Progenitor cell of endocrine pancreas (in vitro differentiated cells): ENCODE results near the gene NOL12. TPM values are rescaled to one million over a fixed set of nuclear protein-coding genes. Genes with fewer than 3 reads are reported as not detected.
"Not testable (repeated sequence)": the region's sequence is repeated elsewhere in the genome, so short reads cannot be mapped to it uniquely, and the experiment has no call there.

Experiments used
- DNase-seq: peaks from one replicate; pipeline ENCODE4 v3.0.0; 2021; ENCODE audit warnings: low spot score; ENCODE audit not compliant: unreplicated experiment
- H3K27ac Mint-ChIP-seq: 2 replicates; pipeline ENCODE4 v1.8.0; 2021; ENCODE audit warnings: mild to moderate bottlenecking, moderate library complexity, mixed read lengths
- H3K27me3 Mint-ChIP-seq: 2 replicates; pipeline ENCODE4 v1.8.0; 2021; ENCODE audit warnings: mixed read lengths
- H3K36me3 Mint-ChIP-seq: 2 replicates; pipeline ENCODE4 v1.8.0; 2022; ENCODE audit warnings: mixed read lengths; ENCODE audit not compliant: insufficient read depth
- H3K4me1 Mint-ChIP-seq: 2 replicates; pipeline ENCODE4 v1.8.0; 2021; ENCODE audit warnings: low read depth, mixed read lengths
- H3K4me3 Mint-ChIP-seq: 2 replicates; pipeline ENCODE4 v1.8.0; 2021; ENCODE audit warnings: low read depth, mild to moderate bottlenecking, moderate library complexity, mixed read lengths
- H3K9me3 Mint-ChIP-seq: 2 replicates; pipeline ENCODE4 v1.8.0; 2021; ENCODE audit warnings: low read depth, mixed read lengths
- CTCF ChIP-seq: fragments of 200-600 bp; sonication (generic); IDR thresholded peaks from one replicate; pipeline ENCODE4 v1.5.0; 2021; ENCODE audit warnings: antibody characterized with exemption, mild to moderate bottlenecking; ENCODE audit not compliant: unreplicated experiment
- total RNA-seq: library from RNA; stranded (reverse); gene quantifications from 2 replicates; pipeline ENCODE4 v1.2.1, GENCODE V29; 2021

Gene NOL12
- total RNA-seq, 1 donor from 2014 or later, result 17.1 TPM

- H3K36me3 Mint-ChIP-seq, result peaks cover 12% of the 10 kb centered on the region
- no peak overlapping the region for H3K4me3 Mint-ChIP-seq
- H3K9me3 Mint-ChIP-seq, result no peaks in the 10 kb centered on the region
- no peak for DNase-seq
- no peak overlapping the region for H3K27ac Mint-ChIP-seq
- TF ChIP-seq CTCF, result no peak
- H3K4me1 Mint-ChIP-seq, result no peaks in the 10 kb centered on the region
- H3K27me3 Mint-ChIP-seq, result no peaks in the 10 kb centered on the region
Measured at GRCh38 chr22:37713761-37714160, 27.6 kb downstream of the NOL12 start.

GRCh38 chr22:37714634-37715033 lies 28.5 kb downstream of the NOL12 start:
- Mint-ChIP-seq H3K4me1 (no peaks in the 10 kb centered on the region), H3K27me3 (no peaks in the 10 kb centered on the region), H3K27ac (no peak overlapping the region)

GRCh38 chr22:37715760-37716159 lies 29.6 kb downstream of the NOL12 start:
- Mint-ChIP-seq H3K27me3 (no peaks in the 10 kb centered on the region), H3K4me3 (no peak overlapping the region), H3K4me1 (no peaks in the 10 kb centered on the region), H3K36me3 (peaks cover 15% of the 10 kb centered on the region), H3K9me3 (no peaks in the 10 kb centered on the region), H3K27ac (no peak overlapping the region)
- DNase-seq, result no peak
- no peak for TF ChIP-seq CTCF

More at GRCh38 chr22:37714634-37715033, 28.5 kb downstream of the NOL12 start:
- no peaks in the 10 kb centered on the region for H3K9me3 Mint-ChIP-seq
- DNase-seq, result no peak
- no peak overlapping the region for H3K4me3 Mint-ChIP-seq
- no peak for TF ChIP-seq CTCF
- peaks cover 13% of the 10 kb centered on the region for H3K36me3 Mint-ChIP-seq

GRCh38 chr22:37716708-37717107 lies 30.6 kb downstream of the NOL12 start:
- H3K4me3 Mint-ChIP-seq, result no peak overlapping the region
- H3K27ac Mint-ChIP-seq, result no peak overlapping the region
- TF ChIP-seq CTCF, result no peak
- H3K27me3 Mint-ChIP-seq, result no peaks in the 10 kb centered on the region
- H3K4me1 Mint-ChIP-seq, result no peaks in the 10 kb centered on the region
- H3K36me3 Mint-ChIP-seq, result peaks cover 16% of the 10 kb centered on the region
- no peaks in the 10 kb centered on the region for H3K9me3 Mint-ChIP-seq
- DNase-seq, result no peak

GRCh38 chr22:37717235-37717634 lies 31.1 kb downstream of the NOL12 start:
- not testable (repeated sequence) for H3K4me1 Mint-ChIP-seq, DNase-seq, H3K4me3 Mint-ChIP-seq, H3K9me3 Mint-ChIP-seq, H3K27me3 Mint-ChIP-seq, H3K27ac Mint-ChIP-seq
- peaks cover 16% of the 10 kb centered on the region for H3K36me3 Mint-ChIP-seq

GRCh38 chr22:37717746-37718305 lies 31.7 kb downstream of the NOL12 start:
- not testable (repeated sequence) for H3K27ac Mint-ChIP-seq, DNase-seq, H3K4me1 Mint-ChIP-seq, H3K4me3 Mint-ChIP-seq, H3K9me3 Mint-ChIP-seq, H3K27me3 Mint-ChIP-seq
- H3K36me3 Mint-ChIP-seq, result peaks cover 17% of the 10 kb centered on the region
